GM12878 (cell line): ENCODE measurements around the gene NPR3. TPM values are rescaled to one million over a fixed set of nuclear protein-coding genes. Genes with fewer than 3 reads are reported as not detected.

Experiments
- ATAC-seq: fragments of 200-7000 bp; cut with Tn5 transposase; 3 replicates; pipeline ENCODE4 v1.9.1; 2020; ENCODE audit warnings: mild to moderate bottlenecking, moderate library complexity
- BruUV-seq: library from RNA; stranded (reverse); fragments of 400-500 nt; replicated peaks from 2 replicates; lab custom pipeline; 2021; lab: Mats Ljungman, UMichigan
- CTCF ChIA-PET: fragments of 300-600 bp; sonication (Branson Sonifier 250); formaldehyde crosslinking; extraction: SDS; loops from one replicate; lab custom pipeline; 2021; ENCODE audit warnings: inconsistent platforms; lab: Yijun Ruan, JAX
- POLR2A ChIA-PET: fragments of 350-600 bp; formaldehyde crosslinking; extraction: SDS; loops from one replicate; lab custom pipeline; 2021; ENCODE audit warnings: inconsistent platforms; lab: Charles Lee
- RAD21 ChIA-PET: fragments of 300-600 bp; sonication (Branson Sonifier 250); formaldehyde crosslinking; loops from one replicate; lab custom pipeline; 2023; ENCODE audit warnings: antibody characterized with exemption; ENCODE audit not compliant: unreplicated experiment; lab: Charles Lee
- SMC1A ChIA-PET: fragments of 300-600 bp; sonication (Branson Sonifier 250); formaldehyde crosslinking; loops from one replicate; lab custom pipeline; 2023; ENCODE audit not compliant: unreplicated experiment, uncharacterized antibody; lab: Charles Lee
- DNase-seq: peaks from one replicate; pipeline ENCODE4 v3.0.0-alpha.2; 2011; ENCODE audit warnings: low read depth, low spot score
- FAIRE-seq: peaks from 3 replicates; lab custom pipeline; 2011; peaks lifted over from hg19 to GRCh38; lab: Jason Lieb, UNC
- H2AFZ ChIP-seq: 2 replicates; pipeline ENCODE4 v1.6.0; 2011; ENCODE audit warnings: low read depth, low read length, control low read depth; ENCODE audit not compliant: control insufficient read depth
- H3K27ac ChIP-seq: 2 replicates; pipeline ENCODE4 v1.5.1; 2011; ENCODE audit warnings: control low read depth; ENCODE audit not compliant: control insufficient read depth, insufficient read depth
- H3K27me3 ChIP-seq, 2 experiments: replicated peaks in 1 of 2; 2 replicates each; pipeline versions ENCODE4 v1.6.0 to v1.6.1; 2011; ENCODE audit warnings: low read length in 1 of 2; ENCODE audit not compliant: control insufficient read depth in 2 of 2, insufficient read depth in 2 of 2
- H3K36me3 ChIP-seq, 2 experiments: 2 replicates each; pipeline ENCODE4 v1.5.1; 2011; ENCODE audit warnings: low read length in 1 of 2; ENCODE audit not compliant: control insufficient read depth in 2 of 2, insufficient read depth in 2 of 2
- H3K4me1 ChIP-seq: 2 replicates; pipeline ENCODE4 v1.6.1; 2011; ENCODE audit warnings: mild to moderate bottlenecking, low read length, moderate library complexity, mixed read lengths; ENCODE audit not compliant: control insufficient read depth, insufficient read depth
- H3K4me2 ChIP-seq: 2 replicates; pipeline ENCODE4 v1.6.0; 2011; ENCODE audit warnings: control low read depth; ENCODE audit not compliant: control insufficient read depth, insufficient read depth
- H3K4me3 ChIP-seq: fragments of 200-600 bp; sonication (generic); 2 replicates; pipeline ENCODE4 v1.5.1; 2016
- H3K79me2 ChIP-seq: 2 replicates; pipeline ENCODE4 v1.6.0; 2011; ENCODE audit warnings: low read length; ENCODE audit not compliant: control insufficient read depth, insufficient read depth
- H3K9ac ChIP-seq: 2 replicates; pipeline ENCODE4 v1.8.0; 2011; ENCODE audit warnings: low read length, control low read depth, mixed read lengths; ENCODE audit not compliant: control insufficient read depth, insufficient read depth
- H3K9me3 ChIP-seq: replicated peaks from 3 replicates; pipeline ENCODE4 v1.5.1; 2011; ENCODE audit warnings: mild to moderate bottlenecking, low read length; ENCODE audit not compliant: control insufficient read depth, insufficient read depth
- H4K20me1 ChIP-seq: 2 replicates; pipeline ENCODE4 v1.6.0; 2011; ENCODE audit not compliant: control insufficient read depth, insufficient read depth
- CBX5 ChIP-seq: sonication (generic); IDR thresholded peaks from 2 replicates; pipeline ENCODE4 v1.6.1; 2016; ENCODE audit warnings: low read depth, moderate library complexity, mild to moderate bottlenecking, inconsistent platforms
- EP300 ChIP-seq, 2 experiments: fragments of 150-350 bp in 1 of 2; IDR thresholded peaks; 2 replicates each; pipeline ENCODE4 v1.6.1; 2011 to 2012; ENCODE audit warnings: low read depth in 2 of 2, low read length in 2 of 2, borderline replicate concordance in 1 of 2, improper control_type of control experiment in 1 of 2, inconsistent platforms in 1 of 2; ENCODE audit not compliant: control insufficient read depth in 1 of 2
- FOXM1 ChIP-seq: IDR thresholded peaks from 2 replicates; pipeline ENCODE4 v1.6.1; 2012; ENCODE audit warnings: low read depth, mild to moderate bottlenecking, inconsistent platforms, low read length, moderate library complexity
- IKZF1 ChIP-seq: fragments of 450-650 bp; conservative IDR thresholded peaks from 2 replicates; pipeline ENCODE4 v1.6.1; 2017; ENCODE audit warnings: antibody characterized with exemption, mild to moderate bottlenecking
- NR2C1 ChIP-seq: fragments of 450-650 bp; IDR thresholded peaks from 2 replicates; pipeline ENCODE4 v1.6.1; 2017; ENCODE audit warnings: antibody characterized with exemption, mild to moderate bottlenecking, moderate library complexity
- PAX8 ChIP-seq: fragments of 450-650 bp; IDR thresholded peaks from 2 replicates; pipeline ENCODE4 v1.6.1; 2017; ENCODE audit warnings: mild to moderate bottlenecking, moderate library complexity
- POU2F2 ChIP-seq: IDR thresholded peaks from 3 replicates; pipeline ENCODE4 v1.6.1; 2011; ENCODE audit warnings: low read depth, mild to moderate bottlenecking, low read length, borderline replicate concordance
- SREBF2 ChIP-seq: IDR thresholded peaks from 2 replicates; pipeline ENCODE4 v1.6.1; 2012; ENCODE audit warnings: mild to moderate bottlenecking, low read length
- WRNIP1 ChIP-seq: IDR thresholded peaks from 2 replicates; pipeline ENCODE4 v1.6.1; 2011; ENCODE audit warnings: low read depth, low read length, improper control_type of control experiment, borderline replicate concordance
- YY1 ChIP-seq: IDR thresholded peaks from 2 replicates; pipeline ENCODE4 v1.6.1; 2011; ENCODE audit warnings: low read depth, mild to moderate bottlenecking, low read length
- ZZZ3 ChIP-seq: IDR thresholded peaks from 2 replicates; pipeline ENCODE4 v1.6.1; 2011; ENCODE audit warnings: low read depth; ENCODE audit not compliant: control insufficient read depth, insufficient read length
- WGBS: methylation state at CpG from one replicate; pipeline ENCODE4 v1.1.6; 2016; ENCODE audit warnings: low lambda C conversion rate; ENCODE audit not compliant: insufficient replicate concordance, insufficient coverage; ENCODE audit errors: missing lambda C conversion rate; 5-methylcytosine and 5-hydroxymethylcytosine counted together
- in situ Hi-C: fragments of 300-500 bp; cut with MboI; formaldehyde crosslinking; loops from 9 replicates; pipeline ENCODE4 v1.14.3; 2018; ENCODE audit warnings: mixed read lengths
- intact Hi-C: fragments of 100-400 bp; cut with micrococcal nuclease; formaldehyde crosslinking; loops from one replicate; pipeline ENCODE4 v1.14.2; 2022; ENCODE audit not compliant: unreplicated experiment
- polyA plus RNA-seq, 11 experiments: library from polyadenylated mRNA; depleted of rRNA in 4 of 11; unstranded in 6 of 11; stranded (reverse) in 5 of 11; fragments of >200 nt; fragmentation: Nextera tagmentation in 4 of 11; fragmentation: Illumina TruSeq in 1 of 11; extraction: Ambion mirVana in 4 of 11; extraction: Trizol in 1 of 11; gene quantifications; 1 replicate in 1 of 11; 2 replicates in 10 of 11; pipeline versions ENCODE4 v1.2.1 to v1.2.3, GENCODE V29; 2011 to 2016; ENCODE audit warnings: inconsistent platforms in 2 of 11, missing spikeins in 2 of 11, low read depth in 1 of 11
- total RNA-seq, 4 experiments: library from RNA; depleted of rRNA in 3 of 4; stranded (reverse); fragments of >200 nt in 3 of 4; fragmentation: Illumina TruSeq in 1 of 4; extraction: Trizol in 1 of 4; gene quantifications; 2 replicates each; pipeline versions ENCODE4 v1.2.1 to v1.2.3, GENCODE V29; 2013 to 2021
- TF ChIP-seq, protein P1 (sequence below), 3 experiments: IDR thresholded peaks in 2 of 3; conservative IDR thresholded peaks in 1 of 3; 2 replicates each; pipeline ENCODE4 v1.5.1; 2011; ENCODE audit warnings: low read depth in 3 of 3, low read length in 3 of 3, mild to moderate bottlenecking in 3 of 3, control low read depth in 2 of 3, moderate library complexity in 2 of 3, inconsistent platforms in 1 of 3, mixed read lengths in 1 of 3; ENCODE audit not compliant: control insufficient read depth in 2 of 3, insufficient read depth in 1 of 3; ENCODE audit errors: extremely low read depth in 1 of 3
- TF ChIP-seq, protein P2 (sequence below): fragments of 450-650 bp; IDR thresholded peaks from 2 replicates; pipeline ENCODE4 v1.6.1; 2017; ENCODE audit warnings: mild to moderate bottlenecking, low read depth, inconsistent platforms; ENCODE audit not compliant: poor library complexity, severe bottlenecking

The NPR3 gene
- total and polyA plus RNA-seq, 10 of the 15 experiments (the other 5 are each of a cell fraction or from before 2014, with no cell fraction given) = 0.01 to 0.37 (median 0.14) TPM; not detected in 7

DNA sequence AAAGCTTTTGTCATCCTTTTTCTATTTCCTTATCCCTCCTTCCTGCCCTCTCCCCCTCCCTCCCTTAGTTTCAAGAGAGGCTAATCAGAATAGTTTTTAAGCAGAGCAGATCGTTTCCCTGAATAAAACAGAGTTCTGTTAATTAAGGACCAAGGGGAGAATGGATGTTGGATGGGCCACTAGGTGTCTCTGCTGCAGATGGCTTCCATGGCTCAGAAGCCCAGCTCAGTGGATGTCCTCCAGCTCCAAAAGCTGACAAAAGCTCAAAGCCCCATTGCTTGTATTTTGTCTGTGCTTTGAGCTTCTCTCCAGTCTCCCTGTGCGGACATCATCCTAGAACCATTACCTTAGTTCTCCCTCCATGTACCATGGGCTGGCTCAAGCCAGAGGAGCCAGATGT is 21.0 kb upstream of the NPR3 start:
- ChIA-PET CTCF (interaction anchor here (0.9 to 1.0 kb wide), 2 partner anchors 18 to 731 kb away, joined by 3 read pairs; no protein-coding TSS in a partner anchor), RAD21 (no interaction called here), SMC1A (no interaction called here), POLR2A (no interaction called here)
- intact Hi-C loops = no loop called here
- Histone ChIP-seq H3K4me2 (no peak overlapping the region), H3K4me1 (no peaks in the 10 kb centered on the region), H4K20me1 (no peaks in the 10 kb centered on the region), H3K4me3 (no peak overlapping the region), H3K27me3 (no peaks in the 10 kb centered on the region; a peak in 1 of 4 replicates), H3K79me2 (no peaks in the 10 kb centered on the region), H2AFZ (no peak overlapping the region), H3K9ac (no peak overlapping the region), H3K27ac (no peak overlapping the region), H3K9me3 (no peaks in the 10 kb centered on the region), H3K36me3 (no peaks in the 10 kb centered on the region)
- ATAC-seq (no peak), FAIRE-seq (no peak), DNase-seq (no peak)
- BruUV-seq = no TSS peak
- TF ChIP-seq, protein P1, sequence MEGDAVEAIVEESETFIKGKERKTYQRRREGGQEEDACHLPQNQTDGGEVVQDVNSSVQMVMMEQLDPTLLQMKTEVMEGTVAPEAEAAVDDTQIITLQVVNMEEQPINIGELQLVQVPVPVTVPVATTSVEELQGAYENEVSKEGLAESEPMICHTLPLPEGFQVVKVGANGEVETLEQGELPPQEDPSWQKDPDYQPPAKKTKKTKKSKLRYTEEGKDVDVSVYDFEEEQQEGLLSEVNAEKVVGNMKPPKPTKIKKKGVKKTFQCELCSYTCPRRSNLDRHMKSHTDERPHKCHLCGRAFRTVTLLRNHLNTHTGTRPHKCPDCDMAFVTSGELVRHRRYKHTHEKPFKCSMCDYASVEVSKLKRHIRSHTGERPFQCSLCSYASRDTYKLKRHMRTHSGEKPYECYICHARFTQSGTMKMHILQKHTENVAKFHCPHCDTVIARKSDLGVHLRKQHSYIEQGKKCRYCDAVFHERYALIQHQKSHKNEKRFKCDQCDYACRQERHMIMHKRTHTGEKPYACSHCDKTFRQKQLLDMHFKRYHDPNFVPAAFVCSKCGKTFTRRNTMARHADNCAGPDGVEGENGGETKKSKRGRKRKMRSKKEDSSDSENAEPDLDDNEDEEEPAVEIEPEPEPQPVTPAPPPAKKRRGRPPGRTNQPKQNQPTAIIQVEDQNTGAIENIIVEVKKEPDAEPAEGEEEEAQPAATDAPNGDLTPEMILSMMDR (IDR thresholded peaks at IDR 0.05 in 2 of 3, conservative IDR thresholded peaks at IDR 0.05 in 1 of 3; ENCODE audit: control insufficient read depth in 2 of 3, extremely low read depth in 1 of 3, insufficient read depth in 1 of 3, low read depth in 3 of 3, low read length in 3 of 3) = peak in 2 of 3 experiments; percentile 15 to 23; a peak in 3 of 6 replicates
- TF ChIP-seq PAX8 = no peak
- 24% methylated on average over 2 of the region's 2 CpGs for WGBS
- in situ Hi-C loops = no loop called here

DNA sequence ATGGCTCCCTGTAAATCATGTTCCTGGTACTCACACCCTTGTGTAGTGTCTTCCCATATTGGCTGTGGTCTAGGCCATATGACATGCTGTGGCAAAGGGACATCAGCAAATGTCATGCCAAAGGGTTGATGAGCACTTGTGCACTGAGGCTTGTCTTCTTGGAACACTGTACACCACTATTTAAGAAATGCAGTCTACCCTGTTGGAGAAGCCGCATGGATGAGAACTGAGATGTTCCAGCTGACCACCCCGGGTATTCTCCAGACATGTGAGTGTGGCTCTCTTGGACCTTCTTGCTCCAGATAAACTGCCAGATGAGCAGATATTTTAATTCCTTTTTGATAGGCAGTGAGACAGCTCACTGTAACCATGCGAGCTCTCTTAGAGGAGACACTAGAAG is 20.5 kb upstream of the NPR3 start:
- no peaks in the 10 kb centered on the region for H3K9me3 ChIP-seq
- intact Hi-C loops (no loop called here), in situ Hi-C loops (no loop called here)
- WGBS = 60% methylated on average over 3 of the region's 3 CpGs
- no peaks in the 10 kb centered on the region for H4K20me1 ChIP-seq
- H3K4me1 ChIP-seq = no peaks in the 10 kb centered on the region
- FAIRE-seq (no peak), DNase-seq (no peak), ATAC-seq (no peak)
- H3K9ac ChIP-seq = no peak overlapping the region
- no peaks in the 10 kb centered on the region for H3K36me3 ChIP-seq
- ChIA-PET CTCF (interaction anchor here (0.9 kb wide), 1 partner anchor 17 kb away, joined by 3 read pairs; no protein-coding TSS in a partner anchor), RAD21 (no interaction called here), SMC1A (no interaction called here), POLR2A (no interaction called here)
- H3K4me3 ChIP-seq = no peak overlapping the region
- no peak overlapping the region for H2AFZ ChIP-seq
- no peak overlapping the region for H3K27ac ChIP-seq
- BruUV-seq = no TSS peak
- no peaks in the 10 kb centered on the region; a peak in 1 of 4 replicates for H3K27me3 ChIP-seq
- no peak overlapping the region for H3K4me2 ChIP-seq
- H3K79me2 ChIP-seq = no peaks in the 10 kb centered on the region
- TF ChIP-seq EP300 (IDR thresholded peaks at IDR 0.05; ENCODE audit: borderline replicate concordance in 1 of 2, control insufficient read depth in 1 of 2, low read depth in 2 of 2, low read length in 2 of 2) (no peak), YY1 (no peak), IKZF1 (no peak), NR2C1 (no peak), POU2F2 (no peak), FOXM1 (no peak), ZZZ3 (no peak), SREBF2 (no peak), CBX5 (no peak), WRNIP1 (no peak)
- TF ChIP-seq, protein P2, sequence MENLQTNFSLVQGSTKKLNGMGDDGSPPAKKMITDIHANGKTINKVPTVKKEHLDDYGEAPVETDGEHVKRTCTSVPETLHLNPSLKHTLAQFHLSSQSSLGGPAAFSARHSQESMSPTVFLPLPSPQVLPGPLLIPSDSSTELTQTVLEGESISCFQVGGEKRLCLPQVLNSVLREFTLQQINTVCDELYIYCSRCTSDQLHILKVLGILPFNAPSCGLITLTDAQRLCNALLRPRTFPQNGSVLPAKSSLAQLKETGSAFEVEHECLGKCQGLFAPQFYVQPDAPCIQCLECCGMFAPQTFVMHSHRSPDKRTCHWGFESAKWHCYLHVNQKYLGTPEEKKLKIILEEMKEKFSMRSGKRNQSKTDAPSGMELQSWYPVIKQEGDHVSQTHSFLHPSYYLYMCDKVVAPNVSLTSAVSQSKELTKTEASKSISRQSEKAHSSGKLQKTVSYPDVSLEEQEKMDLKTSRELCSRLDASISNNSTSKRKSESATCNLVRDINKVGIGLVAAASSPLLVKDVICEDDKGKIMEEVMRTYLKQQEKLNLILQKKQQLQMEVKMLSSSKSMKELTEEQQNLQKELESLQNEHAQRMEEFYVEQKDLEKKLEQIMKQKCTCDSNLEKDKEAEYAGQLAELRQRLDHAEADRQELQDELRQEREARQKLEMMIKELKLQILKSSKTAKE = no peak
